ENCODE measurements around the gene UST.
"Not testable (repeated sequence)": the region's sequence is repeated elsewhere in the genome, so short reads cannot be mapped to it uniquely, and the experiment has no call there.

UST gene

DNA sequence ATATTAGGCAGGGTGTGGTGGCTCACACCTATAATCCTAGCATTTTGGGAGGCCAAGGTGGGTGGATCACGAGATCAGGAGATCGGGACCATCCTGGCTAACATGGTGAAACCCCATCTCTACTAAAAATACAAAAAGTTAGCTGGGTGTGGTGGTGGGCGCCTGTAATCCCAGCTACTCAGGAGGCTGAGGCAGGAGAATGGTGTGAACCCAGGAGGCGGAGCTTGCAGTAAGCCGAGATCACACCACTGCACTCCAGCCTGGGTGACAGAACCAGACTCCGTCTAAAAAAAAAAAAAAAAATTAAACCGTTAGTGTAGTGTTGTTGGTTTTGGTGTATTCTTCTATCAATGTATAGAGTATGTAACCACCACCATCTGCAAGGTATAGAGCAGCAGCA, 133.9 kb downstream of the UST start:
- not testable (repeated sequence) for H3K36me3 Mint-ChIP-seq (ENCODE audit: low read depth); H3K4me1 Mint-ChIP-seq (ENCODE audit: low read depth); DNase-seq (ENCODE audit: low spot score); H3K9me3 Mint-ChIP-seq; H3K4me3 Mint-ChIP-seq; H3K27ac Mint-ChIP-seq; H3K27me3 Mint-ChIP-seq (ENCODE audit: low read depth)

GRCh38 chr6:148881593-148882311, 134.9 kb downstream of the UST start:
- no peak for DNase-seq (ENCODE audit: low spot score)
- Mint-ChIP-seq H3K36me3 (ENCODE audit: low read depth) (no peaks in the 10 kb centered on the region), H3K4me1 (ENCODE audit: low read depth) (no peaks in the 10 kb centered on the region), H3K9me3 (no peaks in the 10 kb centered on the region), H3K4me3 (no peak overlapping the region), H3K27me3 (ENCODE audit: low read depth) (no peaks in the 10 kb centered on the region), H3K27ac (no peak overlapping the region)

GRCh38 chr6:148883270-148883669, 136.4 kb downstream of the UST start:
- H3K27ac Mint-ChIP-seq: no peak overlapping the region
- no peaks in the 10 kb centered on the region for H3K36me3 Mint-ChIP-seq (ENCODE audit: low read depth)
- H3K4me1 Mint-ChIP-seq (ENCODE audit: low read depth): no peaks in the 10 kb centered on the region
- no peaks in the 10 kb centered on the region for H3K27me3 Mint-ChIP-seq (ENCODE audit: low read depth)
- no peak overlapping the region for H3K4me3 Mint-ChIP-seq
- DNase-seq (ENCODE audit: low spot score): no peak
- no peaks in the 10 kb centered on the region for H3K9me3 Mint-ChIP-seq

- Mint-ChIP-seq H3K27ac (no peak overlapping the region), H3K4me1 (ENCODE audit: low read depth) (no peaks in the 10 kb centered on the region)
Measured at GRCh38 chr6:148884461-148884860, 137.6 kb downstream of the UST start.

GRCh38 chr6:148885136-148885865, 138.5 kb downstream of the UST start:
- Mint-ChIP-seq H3K4me1 (ENCODE audit: low read depth) (no peaks in the 10 kb centered on the region), H3K4me3 (no peak overlapping the region), H3K27ac (no peak overlapping the region), H3K36me3 (ENCODE audit: low read depth) (no peaks in the 10 kb centered on the region), H3K9me3 (no peaks in the 10 kb centered on the region), H3K27me3 (ENCODE audit: low read depth) (no peaks in the 10 kb centered on the region)
- no peak for DNase-seq (ENCODE audit: low spot score)

More at GRCh38 chr6:148884461-148884860, 137.6 kb downstream of the UST start:
- DNase-seq (ENCODE audit: low spot score): no peak
- Mint-ChIP-seq H3K36me3 (ENCODE audit: low read depth) (no peaks in the 10 kb centered on the region), H3K9me3 (no peaks in the 10 kb centered on the region), H3K27me3 (ENCODE audit: low read depth) (no peaks in the 10 kb centered on the region), H3K4me3 (no peak overlapping the region)

DNA sequence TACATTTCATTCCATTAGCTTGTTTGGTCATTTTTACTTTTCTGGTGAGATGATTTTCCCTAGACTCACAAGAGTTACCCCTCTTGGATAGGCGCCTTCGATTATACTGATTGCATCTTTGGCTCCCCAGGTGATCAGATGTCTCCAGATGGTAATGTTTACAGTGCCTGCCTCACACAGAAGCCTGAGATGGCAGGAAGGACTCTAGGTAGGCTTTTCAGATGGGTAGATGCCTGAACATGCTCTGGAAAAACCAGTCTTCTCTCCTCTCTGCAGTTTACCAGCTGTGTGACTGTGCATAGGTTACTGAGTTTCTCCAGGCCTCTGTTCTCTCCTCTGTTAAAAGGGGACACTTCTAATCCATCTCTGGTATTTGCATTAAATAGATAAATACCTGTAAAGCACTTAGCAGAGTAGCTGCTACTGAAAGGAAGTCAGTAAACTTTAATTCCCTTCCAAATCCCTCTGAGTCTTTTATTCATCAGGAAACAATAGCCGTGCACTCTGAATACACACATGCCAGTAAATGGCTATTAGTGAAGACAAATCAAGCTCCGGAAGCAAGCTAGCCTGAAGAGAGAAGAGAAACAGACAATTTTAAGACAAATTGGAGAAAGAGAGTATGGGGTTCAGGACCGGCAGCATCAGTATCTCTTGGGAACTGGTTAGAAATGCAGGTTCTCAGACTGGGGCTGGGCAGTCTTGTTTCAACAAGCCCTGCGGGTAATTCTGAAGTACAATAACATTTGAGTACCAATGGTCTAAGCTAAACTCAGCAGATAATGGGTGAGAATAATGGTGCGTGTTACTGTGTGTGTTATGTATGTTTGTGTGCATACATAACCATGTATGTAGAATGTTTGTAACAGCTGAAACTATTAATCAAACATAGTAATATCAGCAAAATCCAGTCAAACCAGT, 139.4 kb downstream of the UST start:
- Mint-ChIP-seq H3K27me3 (ENCODE audit: low read depth) (no peaks in the 10 kb centered on the region), H3K9me3 (no peaks in the 10 kb centered on the region), H3K4me3 (no peak overlapping the region), H3K4me1 (ENCODE audit: low read depth) (peaks cover 2% of the 10 kb centered on the region), H3K36me3 (ENCODE audit: low read depth) (no peaks in the 10 kb centered on the region), H3K27ac (no peak overlapping the region)
- no peak for DNase-seq (ENCODE audit: low spot score)

DNA sequence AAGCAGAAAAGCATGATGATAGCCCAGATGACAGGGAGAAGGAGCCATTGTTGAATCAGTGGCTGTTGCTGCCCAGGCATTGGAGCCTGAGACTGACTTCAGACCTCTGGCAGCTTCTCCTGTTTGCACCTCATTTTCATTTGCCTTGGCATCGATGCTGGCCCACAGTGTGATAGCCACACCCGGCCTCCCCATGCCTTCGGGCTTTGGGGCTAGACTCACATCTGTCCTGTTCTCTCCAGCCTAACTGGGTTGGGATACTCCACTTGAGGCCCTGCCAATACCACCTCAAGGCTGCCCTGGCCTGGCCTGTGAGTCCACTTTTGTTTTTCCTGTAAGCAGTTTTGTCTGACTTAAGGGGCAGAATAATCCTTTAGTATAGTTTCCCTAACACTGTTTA, 140.4 kb downstream of the UST start:
- Mint-ChIP-seq H3K27ac (no peak overlapping the region), H3K36me3 (ENCODE audit: low read depth) (no peaks in the 10 kb centered on the region), H3K4me3 (no peak overlapping the region), H3K9me3 (no peaks in the 10 kb centered on the region), H3K27me3 (ENCODE audit: low read depth) (no peaks in the 10 kb centered on the region), H3K4me1 (ENCODE audit: low read depth) (peaks cover 3% of the 10 kb centered on the region)
- DNase-seq (ENCODE audit: low spot score): no peak

- DNase-seq (ENCODE audit: low spot score): no peak
- H3K4me3 Mint-ChIP-seq: no peak overlapping the region
Measured at GRCh38 chr6:148888856-148889255, 142.0 kb downstream of the UST start.

DNA sequence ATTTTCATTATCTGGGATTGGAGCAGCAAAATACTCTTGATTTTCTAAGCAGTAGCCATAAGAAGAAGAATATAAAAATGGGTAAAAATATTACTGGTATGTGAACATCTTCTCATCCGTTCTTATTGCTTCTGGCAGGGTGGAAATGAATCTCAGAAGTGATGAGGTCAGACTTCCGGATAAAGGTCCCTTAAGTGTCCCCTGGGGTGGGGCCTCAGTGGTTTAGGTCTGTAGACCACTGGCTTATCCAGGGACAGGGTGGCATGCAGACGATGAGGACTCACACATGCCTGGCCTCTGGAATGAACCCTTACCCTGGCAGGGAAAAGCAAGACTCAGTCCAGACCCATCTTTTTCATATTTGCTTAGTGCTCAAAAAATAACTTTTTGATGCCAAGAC, 143.3 kb downstream of the UST start:
- Mint-ChIP-seq H3K36me3 (ENCODE audit: low read depth) (no peaks in the 10 kb centered on the region), H3K27ac (no peak overlapping the region), H3K4me1 (ENCODE audit: low read depth) (peaks cover 3% of the 10 kb centered on the region), H3K27me3 (ENCODE audit: low read depth) (peaks cover 2% of the 10 kb centered on the region), H3K4me3 (no peak overlapping the region), H3K9me3 (no peaks in the 10 kb centered on the region)
- no peak for DNase-seq (ENCODE audit: low spot score)

More at GRCh38 chr6:148888856-148889255, 142.0 kb downstream of the UST start:
- Mint-ChIP-seq H3K4me1 (ENCODE audit: low read depth) (peaks cover 3% of the 10 kb centered on the region), H3K36me3 (ENCODE audit: low read depth) (no peaks in the 10 kb centered on the region), H3K27ac (no peak overlapping the region), H3K27me3 (ENCODE audit: low read depth) (no peaks in the 10 kb centered on the region), H3K9me3 (no peaks in the 10 kb centered on the region)

DNA sequence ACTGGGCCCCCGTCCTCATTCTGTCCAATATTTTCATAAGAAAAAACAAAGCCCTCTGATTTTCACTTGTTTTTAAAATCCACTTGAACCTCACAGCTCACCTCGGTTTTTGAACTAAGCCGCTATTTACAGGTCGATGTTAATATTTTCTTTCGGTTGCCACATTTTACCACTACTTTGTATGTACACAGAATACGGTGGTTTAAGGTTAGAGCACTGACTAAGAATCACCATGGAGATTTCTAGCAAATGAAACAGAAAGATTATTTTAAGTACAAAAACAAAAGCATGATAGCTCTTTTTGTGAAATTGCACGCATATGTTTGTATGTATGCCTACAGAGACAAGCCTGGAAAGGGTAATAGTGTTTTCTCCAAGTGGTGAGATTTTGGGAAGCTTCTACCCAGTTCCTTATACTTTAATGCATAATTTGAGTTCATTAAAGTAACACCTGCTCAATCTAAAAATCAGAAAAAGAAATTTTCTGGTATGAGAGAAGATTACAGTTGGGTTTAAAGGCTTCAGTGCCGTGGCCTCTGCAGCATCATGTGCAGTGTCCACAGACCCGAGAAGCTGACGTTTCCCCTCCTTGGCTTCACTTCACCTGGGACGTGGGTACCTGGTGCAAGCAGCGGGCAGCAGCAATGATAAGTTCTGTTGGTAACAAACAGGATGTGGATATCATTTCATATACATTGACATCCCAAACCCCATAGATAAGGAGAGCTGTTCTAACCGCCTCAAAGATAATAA, 144.0 kb downstream of the UST start:
- Mint-ChIP-seq H3K4me1 (ENCODE audit: low read depth) (peaks cover 3% of the 10 kb centered on the region), H3K27me3 (ENCODE audit: low read depth) (peaks cover 2% of the 10 kb centered on the region), H3K27ac (no peak overlapping the region), H3K4me3 (no peak overlapping the region), H3K36me3 (ENCODE audit: low read depth) (no peaks in the 10 kb centered on the region), H3K9me3 (no peaks in the 10 kb centered on the region)
- no peak for DNase-seq (ENCODE audit: low spot score)

DNA sequence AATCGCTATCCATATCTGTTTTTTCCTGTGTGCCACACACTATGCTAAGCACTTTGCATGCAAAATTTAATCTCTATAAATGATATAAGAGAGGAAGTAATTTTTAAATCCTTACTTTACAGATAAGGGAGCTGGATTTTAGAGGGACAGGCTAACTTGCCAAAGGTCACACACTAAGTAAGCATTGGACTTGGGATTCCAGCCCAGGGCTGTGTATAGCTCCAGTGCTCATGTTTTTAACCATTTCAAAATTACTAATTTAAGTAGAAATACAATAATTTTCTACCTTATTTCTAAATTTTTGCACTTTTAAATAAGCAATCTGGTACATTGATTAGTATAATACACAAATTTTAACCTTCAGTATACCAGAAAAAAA, 144.6 kb downstream of the UST start:
- peaks cover 2% of the 10 kb centered on the region for H3K27me3 Mint-ChIP-seq (ENCODE audit: low read depth)
- peaks cover 3% of the 10 kb centered on the region for H3K4me1 Mint-ChIP-seq (ENCODE audit: low read depth)
- H3K4me3 Mint-ChIP-seq: no peak overlapping the region
- no peak for DNase-seq (ENCODE audit: low spot score)
- no peak overlapping the region for H3K27ac Mint-ChIP-seq
- H3K36me3 Mint-ChIP-seq (ENCODE audit: low read depth): no peaks in the 10 kb centered on the region
- H3K9me3 Mint-ChIP-seq: no peaks in the 10 kb centered on the region

- DNase-seq (ENCODE audit: low spot score): no peak
- H3K27ac Mint-ChIP-seq: no peak overlapping the region
- H3K27me3 Mint-ChIP-seq (ENCODE audit: low read depth): peaks cover 2% of the 10 kb centered on the region
- no peaks in the 10 kb centered on the region for H3K9me3 Mint-ChIP-seq
- no peaks in the 10 kb centered on the region for H3K36me3 Mint-ChIP-seq (ENCODE audit: low read depth)
- peaks cover 3% of the 10 kb centered on the region for H3K4me1 Mint-ChIP-seq (ENCODE audit: low read depth)
- H3K4me3 Mint-ChIP-seq: no peak overlapping the region
Measured at GRCh38 chr6:148892247-148892646, 145.4 kb downstream of the UST start.

DNA sequence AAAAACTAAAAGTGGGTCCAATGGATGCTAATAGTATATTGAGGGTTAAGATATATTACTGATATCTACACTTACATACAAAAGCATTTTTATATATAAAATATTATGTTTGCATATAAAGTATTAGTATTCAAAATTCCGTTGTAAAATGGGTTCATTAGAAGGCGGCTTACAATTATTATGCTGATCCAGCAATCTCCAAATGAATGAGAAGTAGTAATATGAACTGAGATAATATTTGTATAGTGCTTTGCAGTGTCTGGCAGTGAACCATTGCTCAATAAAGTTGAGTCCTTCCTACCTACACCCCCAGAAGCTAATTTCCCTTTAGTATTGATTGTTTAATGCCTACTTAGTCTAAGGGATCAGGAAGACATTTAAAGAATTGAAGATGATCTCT, 146.2 kb downstream of the UST start:
- peaks cover 3% of the 10 kb centered on the region for H3K4me1 Mint-ChIP-seq (ENCODE audit: low read depth)
- H3K36me3 Mint-ChIP-seq (ENCODE audit: low read depth): no peaks in the 10 kb centered on the region
- H3K4me3 Mint-ChIP-seq: no peak overlapping the region
- H3K27ac Mint-ChIP-seq: no peak overlapping the region
- H3K27me3 Mint-ChIP-seq (ENCODE audit: low read depth): peaks cover 2% of the 10 kb centered on the region
- H3K9me3 Mint-ChIP-seq: no peaks in the 10 kb centered on the region
- no peak for DNase-seq (ENCODE audit: low spot score)

Data from T-helper 2 cell treated with Interferon-gamma antibody and Interleukin-4, amounts not matched to agents 5 μg/mL and 100 μg/mL, for 36 hours (primary cell).